Measurements from ENCODE around the gene CAV3. TPM values are rescaled to one million over a fixed set of nuclear protein-coding genes. Genes with fewer than 3 reads are reported as not detected.

The CAV3 gene
- total and polyA plus RNA-seq, 10 of the 15 experiments (the other 5 are each of a cell fraction or from before 2014, with no cell fraction given): not detected

GRCh38 chr3:8793242-8793641, 59.6 kb downstream of the CAV3 start (continued):
- TF ChIP-seq, protein P1, sequence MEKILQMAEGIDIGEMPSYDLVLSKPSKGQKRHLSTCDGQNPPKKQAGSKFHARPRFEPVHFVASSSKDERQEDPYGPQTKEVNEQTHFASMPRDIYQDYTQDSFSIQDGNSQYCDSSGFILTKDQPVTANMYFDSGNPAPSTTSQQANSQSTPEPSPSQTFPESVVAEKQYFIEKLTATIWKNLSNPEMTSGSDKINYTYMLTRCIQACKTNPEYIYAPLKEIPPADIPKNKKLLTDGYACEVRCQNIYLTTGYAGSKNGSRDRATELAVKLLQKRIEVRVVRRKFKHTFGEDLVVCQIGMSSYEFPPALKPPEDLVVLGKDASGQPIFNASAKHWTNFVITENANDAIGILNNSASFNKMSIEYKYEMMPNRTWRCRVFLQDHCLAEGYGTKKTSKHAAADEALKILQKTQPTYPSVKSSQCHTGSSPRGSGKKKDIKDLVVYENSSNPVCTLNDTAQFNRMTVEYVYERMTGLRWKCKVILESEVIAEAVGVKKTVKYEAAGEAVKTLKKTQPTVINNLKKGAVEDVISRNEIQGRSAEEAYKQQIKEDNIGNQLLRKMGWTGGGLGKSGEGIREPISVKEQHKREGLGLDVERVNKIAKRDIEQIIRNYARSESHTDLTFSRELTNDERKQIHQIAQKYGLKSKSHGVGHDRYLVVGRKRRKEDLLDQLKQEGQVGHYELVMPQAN (conservative IDR thresholded peaks at IDR 0.05): no peak
- no peak for TF ChIP-seq ATF7 (IDR thresholded peaks at IDR 0.05; ENCODE audit: low read depth)
- TF ChIP-seq RAD21 (IDR thresholded peaks at IDR 0.05; ENCODE audit: insufficient read depth, low read depth, low read length): no peak
- TF ChIP-seq MTA3 (IDR thresholded peaks at IDR 0.05; ENCODE audit: borderline replicate concordance, low read length): no peak
- TF ChIP-seq CREB1 (IDR thresholded peaks at IDR 0.05; ENCODE audit: low read depth): no peak
- no peak for TF ChIP-seq IRF5 (IDR thresholded peaks at IDR 0.05; ENCODE audit: borderline replicate concordance)
- TF ChIP-seq IKZF1 (conservative IDR thresholded peaks at IDR 0.05): no peak
- TF ChIP-seq E2F4 (IDR thresholded peaks at IDR 0.05; ENCODE audit: low read depth, low read length): no peak
- no peak for TF ChIP-seq RUNX3 (IDR thresholded peaks at IDR 0.05; ENCODE audit: low read length)
- TF ChIP-seq BRCA1 (IDR thresholded peaks at IDR 0.05; ENCODE audit: low read depth, low read length): no peak

DNA sequence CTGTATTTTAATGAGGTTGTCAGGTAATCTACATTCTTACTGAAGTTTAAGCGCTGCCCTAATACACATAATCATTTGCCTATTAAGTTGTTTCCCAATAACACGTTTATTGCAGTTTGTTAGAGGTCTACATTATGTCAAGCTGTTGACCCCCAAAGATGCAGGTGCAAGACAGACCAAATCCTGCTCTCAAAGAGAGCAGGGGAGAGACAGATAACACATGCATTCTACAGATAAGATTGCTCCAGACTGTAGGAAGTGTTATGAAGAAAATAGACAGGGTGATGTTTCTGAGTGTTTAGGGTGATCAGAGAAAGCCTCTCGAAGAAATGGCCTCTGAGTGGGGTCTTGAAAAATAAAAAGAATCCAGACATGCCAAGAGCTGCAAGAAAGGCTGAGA, 60.6 kb downstream of the CAV3 start:
- Histone ChIP-seq H3K9ac (ENCODE audit: control insufficient read depth, insufficient read depth, low read length) (no peak overlapping the region), H3K4me1 (ENCODE audit: control insufficient read depth, insufficient read depth, low read length) (no peaks in the 10 kb centered on the region), H3K4me3 (no peak overlapping the region), H2AFZ (ENCODE audit: control insufficient read depth, low read depth, low read length) (no peak overlapping the region), H3K9me3 (replicated peaks; ENCODE audit: control insufficient read depth, insufficient read depth, low read length) (no peaks in the 10 kb centered on the region), H3K79me2 (ENCODE audit: control insufficient read depth, insufficient read depth, low read length) (no peaks in the 10 kb centered on the region), H3K27me3 (replicated peaks in 1 of 2; ENCODE audit: control insufficient read depth in 2 of 2, insufficient read depth in 2 of 2, low read length in 1 of 2) (no peaks in the 10 kb centered on the region), H3K36me3 (ENCODE audit: control insufficient read depth in 2 of 2, insufficient read depth in 2 of 2, low read length in 1 of 2) (no peaks in the 10 kb centered on the region), H3K27ac (ENCODE audit: control insufficient read depth, insufficient read depth) (no peak overlapping the region), H3K4me2 (ENCODE audit: control insufficient read depth, insufficient read depth) (no peak overlapping the region), H4K20me1 (ENCODE audit: control insufficient read depth, insufficient read depth) (no peaks in the 10 kb centered on the region)
- in situ Hi-C loops (cut with MboI) (no loop called here), intact Hi-C loops (cut with micrococcal nuclease; ENCODE audit: unreplicated experiment) (no loop called here)
- ATAC-seq: no peak
- SMC1A ChIA-PET (ENCODE audit: uncharacterized antibody, unreplicated experiment): no interaction called here
- no TSS peak for BruUV-seq (replicated peaks)
- POLR2A ChIA-PET: no interaction called here
- DNase-seq (ENCODE audit: low read depth, low spot score): no peak
- no peak for FAIRE-seq
- CTCF ChIA-PET: no interaction called here
- WGBS (ENCODE audit: insufficient coverage, insufficient replicate concordance, low lambda C conversion rate, missing lambda C conversion rate): 43% methylated on average over 3 of the region's 3 CpGs
- RAD21 ChIA-PET (ENCODE audit: unreplicated experiment): no interaction called here
- TF ChIP-seq SPI1 (IDR thresholded peaks at IDR 0.05; ENCODE audit: borderline replicate concordance, insufficient read depth, low read depth, low read length) (no peak), RCOR1 (conservative IDR thresholded peaks at IDR 0.05; ENCODE audit: low read depth, low read length) (no peak), ZNF207 (IDR thresholded peaks at IDR 0.05; ENCODE audit: borderline replicate concordance) (no peak), GABPA (IDR thresholded peaks at IDR 0.05; ENCODE audit: low read depth) (no peak), E4F1 (IDR thresholded peaks at IDR 0.05; ENCODE audit: borderline replicate concordance, partially characterized antibody) (no peak), PAX5 (IDR thresholded peaks at IDR 0.05; ENCODE audit: borderline replicate concordance, low read depth, low read length) (no peak), MYB (IDR thresholded peaks at IDR 0.05; ENCODE audit: borderline replicate concordance, low read depth, low read length) (no peak), STAT1 (conservative IDR thresholded peaks at IDR 0.05) (no peak), SMAD1 (IDR thresholded peaks at IDR 0.05; ENCODE audit: low read depth, partially characterized antibody) (no peak)
